Astrocyte (in vitro differentiated cells and primary cell): ENCODE data around the gene GDF11.

Experiments used
- CTCF ChIP-seq: IDR thresholded peaks from 2 replicates; pipeline ENCODE4 v1.5.1; 2011; ENCODE audit warnings: low read depth, mild to moderate bottlenecking, inconsistent platforms, low read length, moderate library complexity; ENCODE audit not compliant: insufficient read depth
- EZH2 ChIP-seq: IDR thresholded peaks from 2 replicates; pipeline ENCODE4 v1.6.1; 2012; ENCODE audit warnings: mild to moderate bottlenecking, low read length, inconsistent platforms; ENCODE audit not compliant: insufficient read depth

- TF ChIP-seq CTCF (no peak), EZH2 (no peak)
Observed at GRCh38 chr12:55713721-55714120, 29.2 kb upstream of the GDF11 start.
